AG04449 (cell line): ENCODE measurements around the gene SORL1.
"Not testable (repeated sequence)": the region's sequence is repeated elsewhere in the genome, so short reads cannot be mapped to it uniquely, and the experiment has no call there.

Source experiments
- CTCF ChIA-PET: fragments of 350-600 bp; formaldehyde crosslinking; extraction: SDS; loops from one replicate; lab custom pipeline; 2021; ENCODE audit warnings: antibody characterized with exemption; lab: Yijun Ruan, JAX
- POLR2A ChIA-PET: fragments of 400-600, 350-600 bp; formaldehyde crosslinking; extraction: SDS; loops from one replicate; lab custom pipeline; 2020; ENCODE audit warnings: antibody characterized with exemption, inconsistent platforms; lab: Yijun Ruan, JAX
- DNase-seq: peaks from one replicate; pipeline ENCODE4 v3.0.0-alpha.2; 2010; ENCODE audit warnings: low read depth, low spot score
- H3K4me3 ChIP-seq: 2 replicates; pipeline ENCODE4 v1.5.1; 2011; ENCODE audit warnings: low read depth, mild to moderate bottlenecking, control low read depth, low read length
- CTCF ChIP-seq: IDR thresholded peaks from one replicate; pipeline ENCODE4 v1.5.1; 2011; ENCODE audit warnings: mild to moderate bottlenecking, moderate library complexity, low read length, control low read depth, inconsistent platforms; ENCODE audit not compliant: insufficient read depth; ENCODE audit errors: missing control alignments

The SORL1 gene

DNA sequence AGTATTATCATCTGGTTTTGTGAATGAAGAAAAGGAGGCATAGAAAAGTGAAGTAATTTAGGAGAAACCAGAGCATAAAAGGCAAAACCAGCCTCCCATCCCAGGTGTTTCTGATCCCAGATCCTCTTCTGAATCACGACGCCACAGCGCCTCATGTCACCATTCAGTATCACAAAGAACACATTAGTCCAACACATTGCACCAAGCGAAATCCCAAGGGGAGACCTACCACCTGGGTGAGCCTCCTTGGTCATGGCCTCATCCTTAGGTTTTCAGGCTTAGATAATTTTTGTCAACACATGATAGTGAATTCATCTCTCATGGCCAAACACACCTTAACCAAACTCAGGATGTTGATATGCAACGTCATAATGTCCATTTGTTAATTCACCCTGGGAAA lies 182.2 kb downstream of the SORL1 start:
- POLR2A ChIA-PET: no interaction called here
- CTCF ChIA-PET: no interaction called here
- DNase-seq: no peak
- H3K4me3 ChIP-seq: no peak overlapping the region
- TF ChIP-seq CTCF: no peak

GRCh38 chr11:121634889-121635288 lies 182.8 kb downstream of the SORL1 start:
- no peak overlapping the region for H3K4me3 ChIP-seq
- CTCF ChIA-PET: no interaction called here
- POLR2A ChIA-PET: no interaction called here
- peak; percentile 80 for DNase-seq
- TF ChIP-seq CTCF: no peak

GRCh38 chr11:121636081-121636799 lies 184.1 kb downstream of the SORL1 start:
- CTCF ChIA-PET: no interaction called here
- no peak overlapping the region for H3K4me3 ChIP-seq
- no peak for TF ChIP-seq CTCF
- no peak for DNase-seq
- POLR2A ChIA-PET: no interaction called here

GRCh38 chr11:121636800-121637176 lies 184.7 kb downstream of the SORL1 start:
- H3K4me3 ChIP-seq: no peak overlapping the region
- no peak for DNase-seq
- ChIA-PET POLR2A (no interaction called here), CTCF (no interaction called here)
- no peak for TF ChIP-seq CTCF

DNA sequence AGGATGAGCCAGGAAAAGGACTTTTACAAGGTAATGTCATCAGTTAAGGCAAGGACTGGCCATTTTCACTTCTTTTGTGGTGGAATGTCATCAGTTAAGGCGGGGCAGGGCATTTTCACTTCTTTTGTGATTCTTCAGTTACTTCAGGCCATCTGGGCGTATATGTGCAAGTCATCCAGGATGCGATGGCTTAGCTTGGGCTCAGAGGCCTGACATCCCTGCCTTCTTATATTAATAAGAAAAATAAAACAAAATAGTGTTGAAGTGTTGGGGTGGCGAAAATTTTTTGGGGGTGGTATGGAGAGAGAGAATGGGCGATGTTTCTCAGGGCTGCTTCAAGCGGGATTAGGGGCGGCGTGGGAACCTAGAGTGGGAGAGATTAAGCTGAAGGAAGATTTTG lies 185.5 kb downstream of the SORL1 start:
- CTCF ChIA-PET, DNase-seq, H3K4me3 ChIP-seq, POLR2A ChIA-PET: not testable (repeated sequence)

DNA sequence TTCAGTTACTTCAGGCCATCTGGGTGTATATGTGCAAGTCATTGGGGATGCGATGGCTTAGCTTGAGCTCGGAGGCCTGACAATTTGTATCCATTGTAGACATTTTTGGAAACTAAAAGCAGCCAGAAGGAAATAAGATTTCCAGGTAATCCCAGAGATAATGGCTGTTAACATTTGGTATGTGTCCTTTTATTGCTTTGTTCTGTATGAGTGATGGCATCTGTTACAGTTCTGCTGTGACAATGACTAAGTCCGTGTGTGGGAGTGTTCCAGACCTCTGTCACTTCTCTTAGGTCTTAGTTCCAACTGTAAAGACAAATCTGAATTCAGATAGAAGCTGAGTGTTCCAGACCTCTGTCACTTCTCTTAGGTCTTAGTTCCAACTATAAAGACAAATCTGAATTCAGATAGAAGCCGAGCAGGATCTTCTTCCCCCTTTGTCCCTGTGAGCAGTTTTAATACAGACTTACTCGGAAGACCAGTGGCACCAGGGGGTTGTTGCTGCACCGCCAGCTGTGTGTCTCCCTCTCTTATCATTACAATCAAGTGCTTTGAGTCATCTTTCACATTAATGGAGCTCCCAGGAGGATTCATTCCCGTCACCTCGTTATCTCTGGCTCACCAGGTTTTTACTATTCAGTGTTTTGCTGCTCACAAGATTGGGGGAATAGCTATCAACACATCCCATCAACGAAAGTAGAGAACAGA lies 191.5 kb downstream of the SORL1 start:
- TF ChIP-seq CTCF: no peak
- CTCF ChIA-PET: interaction anchor here (0.7 to 4.0 kb wide), 8 partner anchors 9 to 862 kb away, joined by 3 to 51 read pairs (median 4); no protein-coding TSS in a partner anchor
- DNase-seq: no peak
- POLR2A ChIA-PET: no interaction called here
- H3K4me3 ChIP-seq: no peak overlapping the region

DNA sequence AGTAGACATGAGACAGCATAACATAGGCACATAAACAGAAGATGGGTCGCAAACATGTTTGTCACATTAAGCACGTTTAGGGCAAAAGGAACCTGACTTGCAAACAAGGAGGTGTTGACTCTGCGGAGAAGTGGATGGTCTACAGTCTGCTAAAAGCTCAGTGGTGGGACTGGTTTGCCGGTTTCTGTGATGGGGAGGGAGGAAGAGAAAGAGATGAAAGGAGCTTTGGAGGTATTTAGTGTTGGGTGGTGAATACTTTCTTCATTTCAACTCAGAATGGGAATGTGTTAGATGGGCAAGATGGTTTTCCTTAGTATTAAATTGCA lies 192.0 kb downstream of the SORL1 start:
- TF ChIP-seq CTCF: no peak
- ChIA-PET POLR2A (interaction anchor here (1.1 kb wide), 1 partner anchor 11 kb away, joined by 3 read pairs; no protein-coding TSS in a partner anchor), CTCF (interaction anchor here (0.7 to 4.0 kb wide), 9 partner anchors 8 to 862 kb away, joined by 3 to 51 read pairs (median 3); no protein-coding TSS in a partner anchor)
- H3K4me3 ChIP-seq: no peak overlapping the region
- DNase-seq: no peak
